Mononuclear cell (primary cell): ENCODE results near the gene BCKDHA. TPM values are rescaled to one million over a fixed set of nuclear protein-coding genes. Genes with fewer than 3 reads are reported as not detected.

Experiments used
- H3K27me3 ChIP-seq: 2 replicates; pipeline ENCODE4 v1.6.0; 2011; ENCODE audit warnings: low read length, control low read depth; ENCODE audit not compliant: insufficient read depth
- H3K4me1 ChIP-seq: 2 replicates; pipeline ENCODE4 v1.5.1; 2011; ENCODE audit warnings: mild to moderate bottlenecking, low read length, control low read depth; ENCODE audit not compliant: insufficient read depth
- H3K4me3 ChIP-seq: 2 replicates; pipeline ENCODE4 v1.5.1; 2011; ENCODE audit warnings: mild to moderate bottlenecking, low read length, moderate library complexity
- H3K9me3 ChIP-seq: 2 replicates; pipeline ENCODE4 v1.5.1; 2011; ENCODE audit warnings: low read depth, mild to moderate bottlenecking, control low read depth, low read length
- total RNA-seq: library from RNA; depleted of rRNA; stranded (reverse); fragments of >200 nt; gene quantifications from one replicate; pipeline ENCODE4 v1.2.3, GENCODE V29; 2012

BCKDHA gene
- 30.2 TPM for total RNA-seq

DNA sequence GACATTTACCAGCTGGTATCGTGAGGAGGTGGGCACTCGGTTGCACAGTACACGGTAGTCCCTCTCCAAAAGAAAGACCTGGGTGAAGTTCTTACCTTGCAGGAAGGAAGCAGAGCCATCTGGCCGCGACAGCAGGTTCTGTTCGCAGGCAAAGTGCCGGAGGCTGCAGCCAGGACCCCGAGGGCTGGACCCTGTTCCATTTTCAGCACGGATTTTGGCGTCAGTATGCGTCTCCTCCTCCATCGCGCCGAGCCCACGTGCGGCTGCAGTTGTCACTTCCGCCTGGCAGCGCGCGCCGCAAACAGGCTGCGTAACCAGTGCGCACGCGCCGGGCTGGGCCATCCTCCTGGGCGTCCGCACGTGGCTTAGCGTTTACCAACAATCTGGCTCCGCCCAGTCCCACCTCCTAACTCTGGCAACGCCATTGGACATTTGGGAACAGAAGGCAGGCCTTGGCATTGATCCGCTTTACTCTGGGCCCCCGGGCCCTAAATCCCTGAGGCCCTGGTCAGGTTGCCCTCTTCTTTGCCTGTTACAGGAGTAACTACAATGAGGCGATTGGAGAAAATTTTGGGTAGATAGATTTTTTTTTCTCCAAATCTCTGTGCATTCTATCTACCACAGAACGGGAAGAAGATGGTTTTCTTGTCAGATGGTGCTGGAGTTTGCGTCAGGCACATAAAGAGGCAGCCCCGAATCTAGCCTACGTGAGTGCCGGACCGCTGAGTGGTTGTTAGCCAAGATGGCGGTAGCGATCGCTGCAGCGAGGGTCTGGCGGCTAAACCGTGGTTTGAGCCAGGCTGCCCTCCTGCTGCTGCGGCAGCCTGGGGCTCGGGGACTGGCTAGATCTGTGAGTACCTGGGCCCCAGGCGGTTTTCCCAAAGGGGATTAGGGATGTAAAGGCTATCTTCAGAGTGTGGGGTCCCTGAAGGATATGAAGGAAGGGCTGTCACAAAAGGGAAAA, at the start of gene BCKDHA, which contains the start of gene EXOSC5:
Gene BCKDHA, plus strand, starts transcription at position 733 of the 964 bp plus-strand sequence. Its CDS starts 10 bp downstream, at position 743.
Gene EXOSC5, minus strand, starts transcription at position 274 of the 964 bp plus-strand sequence. Its CDS starts 31 bp downstream, at position 243.
- Histone ChIP-seq H3K4me3 (peak within 1 kb of the TSS; percentile 92), H3K4me1 (peaks cover 40% of the 10 kb centered on the region)

DNA sequence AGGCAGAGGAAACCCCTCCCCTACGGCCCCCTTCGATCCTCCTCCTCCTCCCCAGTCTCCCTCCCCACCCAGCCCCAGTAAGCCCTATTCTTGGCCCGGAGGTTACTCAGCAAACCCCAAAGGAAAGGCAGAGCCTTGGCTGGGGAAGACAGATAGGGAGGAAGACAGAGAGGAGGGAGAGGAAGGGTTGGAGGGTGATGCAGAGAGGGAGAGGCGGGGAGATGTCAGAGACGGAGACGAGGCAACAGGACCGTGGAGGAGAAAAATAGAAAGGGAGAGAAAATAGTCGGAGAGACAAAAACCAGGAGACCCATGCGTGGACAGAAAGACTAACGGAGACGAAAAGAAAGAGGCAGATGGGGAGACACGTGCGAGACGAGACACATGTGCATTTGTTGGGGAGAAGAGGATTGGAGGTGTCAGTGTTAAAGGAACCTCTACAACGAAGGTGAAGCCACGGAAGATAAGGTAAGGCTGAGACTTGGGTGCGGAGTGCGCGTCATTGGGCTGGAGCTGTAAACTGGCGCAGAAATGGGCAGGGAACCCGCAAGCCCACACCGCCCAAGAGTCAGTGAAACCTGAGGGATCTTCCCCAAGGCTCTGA, 46.8 kb upstream of the BCKDHA start:
- peak overlapping the region; percentile 82 for H3K4me3 ChIP-seq
- no peaks in the 10 kb centered on the region for H3K9me3 ChIP-seq
- peaks cover 62% of the 10 kb centered on the region for H3K4me1 ChIP-seq
- no peaks in the 10 kb centered on the region for H3K27me3 ChIP-seq

More for the DNA sequence above, at the start of gene BCKDHA, which contains the start of gene EXOSC5:
- no peaks in the 10 kb centered on the region for H3K9me3 ChIP-seq
- H3K27me3 ChIP-seq: no peaks in the 10 kb centered on the region

DNA sequence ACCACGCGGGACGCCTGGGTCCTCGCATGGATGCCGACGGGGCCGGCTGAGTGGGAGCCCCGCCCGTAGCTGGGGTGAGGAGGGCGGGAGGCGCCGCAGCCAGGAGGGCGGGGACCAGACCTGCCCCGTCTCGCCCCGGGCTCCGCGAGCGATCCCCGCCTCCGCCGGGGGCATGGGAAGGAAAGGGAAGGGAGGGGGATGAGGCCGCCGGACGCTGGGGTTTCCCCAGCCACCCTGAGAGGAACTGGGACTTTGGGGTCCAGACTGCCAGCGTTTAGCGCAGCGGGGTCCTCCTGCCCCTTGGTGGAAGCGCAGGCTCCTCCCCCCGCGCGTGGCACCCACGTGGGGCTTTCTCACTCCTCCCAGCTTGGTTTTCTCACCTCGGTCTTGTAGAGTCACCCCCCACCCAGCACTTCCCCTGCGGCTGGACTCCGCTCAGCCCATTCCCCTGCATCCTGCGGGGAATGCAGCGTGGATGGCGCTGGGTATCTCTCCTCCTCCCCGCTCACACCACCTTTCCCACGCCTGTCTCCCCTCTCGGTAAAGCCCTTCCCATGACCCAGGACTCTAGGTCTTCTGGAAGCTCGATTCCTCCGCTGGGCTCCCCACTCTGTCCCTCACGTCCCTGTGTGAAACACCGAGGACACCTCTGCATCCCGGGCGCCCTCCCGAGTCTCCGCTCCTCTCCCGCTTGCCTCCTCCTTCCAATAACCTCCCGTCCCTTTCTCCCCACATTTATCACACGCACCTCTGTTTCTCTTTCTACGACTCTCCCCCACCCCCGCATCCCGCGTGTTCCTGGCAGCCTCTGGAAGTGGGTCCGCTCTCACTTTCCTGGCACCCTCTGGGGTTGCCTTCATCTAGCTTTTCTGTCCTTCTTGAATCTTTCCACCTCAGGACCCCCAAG, 46.0 kb upstream of the BCKDHA start:
- peak overlapping the region; percentile 82 for H3K4me3 ChIP-seq
- H3K9me3 ChIP-seq: no peaks in the 10 kb centered on the region
- H3K27me3 ChIP-seq: no peaks in the 10 kb centered on the region
- peaks cover 66% of the 10 kb centered on the region for H3K4me1 ChIP-seq

DNA sequence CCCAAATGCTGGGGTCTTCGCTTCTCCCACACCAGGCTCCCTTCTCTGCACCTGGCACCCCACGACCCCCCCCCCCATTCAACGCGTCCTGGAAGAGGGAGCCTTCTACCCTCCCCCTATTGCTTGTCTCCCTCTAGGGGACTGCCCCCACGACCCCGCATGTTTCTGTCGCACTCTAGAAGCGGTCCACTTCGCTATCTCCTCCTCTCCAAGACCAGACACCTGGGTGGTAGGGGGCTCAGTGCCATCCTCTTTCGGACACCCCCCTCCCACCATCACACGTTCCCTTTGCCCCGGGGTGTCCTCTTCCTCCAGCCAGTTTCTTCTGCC, 45.4 kb upstream of the BCKDHA start:
- no peaks in the 10 kb centered on the region for H3K9me3 ChIP-seq
- H3K4me1 ChIP-seq: peaks cover 70% of the 10 kb centered on the region
- H3K27me3 ChIP-seq: no peaks in the 10 kb centered on the region
- H3K4me3 ChIP-seq: peak overlapping the region; percentile 82

DNA sequence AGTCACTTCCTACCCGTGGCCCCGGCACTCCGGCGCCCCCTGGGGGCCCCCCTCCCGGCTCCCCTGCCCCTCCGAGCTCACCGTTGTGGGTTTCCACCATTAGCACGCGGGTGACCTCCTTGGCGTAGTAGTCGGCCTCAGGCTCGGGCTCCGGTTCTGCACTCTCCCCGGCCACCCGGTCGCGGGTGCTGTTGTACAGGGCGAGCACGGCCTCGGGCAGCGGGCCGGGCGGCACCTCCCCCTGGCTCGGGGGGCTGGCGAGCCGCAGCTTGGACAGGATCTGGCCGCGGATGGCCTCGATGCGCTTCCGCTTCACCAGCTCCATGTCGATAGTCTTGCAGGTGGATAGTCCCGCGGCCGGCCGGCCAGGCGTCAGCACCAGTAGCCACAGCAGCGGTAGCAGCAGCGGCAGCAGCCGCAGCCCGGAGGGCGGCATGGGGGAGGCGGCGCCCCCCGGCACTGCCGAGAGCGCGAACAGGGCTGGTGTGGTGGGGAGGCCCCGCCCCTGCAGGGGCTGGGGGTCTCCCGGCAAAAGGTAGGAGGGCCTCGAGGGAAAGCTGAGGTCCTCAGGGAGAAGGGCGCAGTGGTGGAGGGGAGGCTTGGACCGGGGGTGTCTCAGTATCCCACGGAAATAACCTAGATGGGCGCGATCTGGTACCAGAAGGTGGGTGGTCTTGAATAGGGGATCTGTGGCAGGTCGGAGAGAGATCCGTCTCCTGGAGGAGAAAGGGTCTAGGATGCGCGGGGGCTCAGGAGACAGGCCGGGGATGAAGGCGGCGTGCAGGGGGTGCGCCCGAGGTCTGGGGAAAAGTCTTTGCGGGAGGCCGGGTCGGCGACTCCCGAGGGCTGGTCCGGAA, 44.8 kb upstream of the BCKDHA start:
- Histone ChIP-seq H3K4me3 (peak overlapping the region; percentile 82), H3K27me3 (no peaks in the 10 kb centered on the region), H3K9me3 (no peaks in the 10 kb centered on the region), H3K4me1 (peaks cover 70% of the 10 kb centered on the region)

DNA sequence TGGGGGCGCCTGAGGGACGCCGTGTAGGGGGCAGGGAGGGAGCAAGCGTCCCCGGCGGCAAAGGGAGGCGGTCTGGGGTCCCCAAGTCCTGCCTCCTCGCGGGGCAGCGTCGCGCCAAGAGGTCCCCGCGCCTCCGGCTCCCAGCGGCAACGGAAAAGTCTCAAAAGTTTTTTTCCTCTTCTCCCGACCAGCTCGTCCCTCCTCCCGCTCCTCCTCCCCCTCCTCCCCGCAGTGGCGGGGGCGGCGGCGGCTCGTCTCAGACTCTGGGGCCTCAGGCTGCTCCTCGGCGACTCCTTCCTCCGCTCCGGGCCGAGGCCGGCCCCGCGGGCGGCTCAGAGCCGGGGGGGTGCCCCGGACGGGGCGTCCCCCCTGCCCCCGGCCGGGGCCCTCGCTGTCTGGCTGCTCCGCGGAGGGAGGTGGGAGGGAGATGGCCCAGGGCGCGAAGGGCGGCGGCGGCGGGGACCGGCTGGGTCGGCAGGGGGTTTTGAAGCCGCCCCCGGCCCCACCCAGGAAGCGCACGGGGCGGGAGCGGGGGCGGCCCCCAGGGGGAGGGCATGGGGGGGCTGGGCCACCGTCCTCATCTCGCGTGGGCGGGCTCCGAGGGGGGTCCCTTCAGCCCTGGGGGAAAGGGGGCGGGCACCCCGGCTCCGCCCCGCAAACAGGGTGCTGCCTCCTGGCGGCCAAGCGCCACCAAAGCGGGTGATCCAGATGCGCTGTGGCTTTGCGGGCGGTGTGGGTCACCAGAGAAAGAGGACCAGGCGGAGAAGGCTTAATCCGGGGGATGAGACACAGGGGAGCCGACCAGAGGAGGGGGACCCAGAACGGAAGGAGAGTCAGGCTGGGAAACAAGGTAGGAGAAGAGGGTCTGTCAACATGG, 43.9 kb upstream of the BCKDHA start, which contains the start of gene TGFB1:
Gene TGFB1, minus strand, starts transcription at position 457 of the 877 bp plus-strand sequence. CDS start 878 bp downstream, outside the sequence.
- no peaks in the 10 kb centered on the region for H3K27me3 ChIP-seq
- no peaks in the 10 kb centered on the region for H3K9me3 ChIP-seq
- peaks cover 72% of the 10 kb centered on the region for H3K4me1 ChIP-seq
- H3K4me3 ChIP-seq: peak within 1 kb of the TSS; percentile 82

DNA sequence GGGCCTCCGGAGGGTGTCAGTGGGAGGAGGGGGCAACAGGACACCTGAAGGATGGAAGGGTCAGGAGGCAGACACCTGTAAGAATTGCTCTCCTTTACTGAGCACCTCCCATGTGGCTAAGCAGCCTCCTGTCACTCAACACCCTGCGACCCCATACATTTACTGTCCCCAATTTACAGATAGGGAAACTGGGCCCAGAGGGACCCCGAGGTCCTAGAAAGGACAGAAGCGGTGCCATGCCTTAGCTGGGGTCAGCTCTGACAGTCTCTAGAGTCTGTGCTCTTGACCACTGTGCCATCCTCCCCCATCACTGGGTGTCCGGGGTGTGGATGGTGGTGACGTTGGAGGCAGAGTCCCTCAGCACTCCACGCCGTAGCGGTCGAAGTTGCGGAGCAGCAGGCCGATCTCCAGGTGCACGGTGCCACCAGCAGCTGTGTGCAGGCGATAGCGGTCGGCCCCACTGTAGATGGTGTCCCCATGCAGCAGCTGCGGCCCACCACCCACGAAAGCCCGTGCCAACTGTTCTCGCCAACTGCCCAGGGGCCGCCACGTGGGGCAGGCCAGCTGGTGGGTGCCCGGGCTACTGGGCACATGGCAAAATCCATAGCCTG, 43.2 kb upstream of the BCKDHA start:
- Histone ChIP-seq H3K4me3 (no peak overlapping the region), H3K27me3 (no peaks in the 10 kb centered on the region), H3K4me1 (peaks cover 66% of the 10 kb centered on the region), H3K9me3 (no peaks in the 10 kb centered on the region)

DNA sequence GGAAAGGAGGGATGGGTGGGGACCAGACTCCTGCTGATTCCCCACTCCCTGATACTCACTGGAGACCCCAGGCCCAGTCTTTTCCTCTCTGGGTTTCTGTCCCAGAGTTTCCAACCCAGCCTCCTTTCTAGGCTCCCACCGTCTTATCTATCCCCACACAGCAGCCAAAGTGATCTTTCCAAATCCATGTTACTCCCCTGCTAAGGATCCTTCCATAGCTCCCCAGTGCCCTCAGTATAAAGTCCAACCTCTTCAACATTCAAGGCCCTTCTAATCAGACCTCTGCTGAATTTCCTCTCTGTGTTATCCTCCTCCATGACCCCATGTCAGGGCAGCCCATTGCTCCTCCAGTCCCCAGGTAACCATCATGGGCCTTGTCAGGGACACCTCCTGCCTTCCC, 42.6 kb upstream of the BCKDHA start:
- Histone ChIP-seq H3K4me3 (no peak overlapping the region), H3K4me1 (peaks cover 61% of the 10 kb centered on the region), H3K9me3 (no peaks in the 10 kb centered on the region), H3K27me3 (no peaks in the 10 kb centered on the region)

DNA sequence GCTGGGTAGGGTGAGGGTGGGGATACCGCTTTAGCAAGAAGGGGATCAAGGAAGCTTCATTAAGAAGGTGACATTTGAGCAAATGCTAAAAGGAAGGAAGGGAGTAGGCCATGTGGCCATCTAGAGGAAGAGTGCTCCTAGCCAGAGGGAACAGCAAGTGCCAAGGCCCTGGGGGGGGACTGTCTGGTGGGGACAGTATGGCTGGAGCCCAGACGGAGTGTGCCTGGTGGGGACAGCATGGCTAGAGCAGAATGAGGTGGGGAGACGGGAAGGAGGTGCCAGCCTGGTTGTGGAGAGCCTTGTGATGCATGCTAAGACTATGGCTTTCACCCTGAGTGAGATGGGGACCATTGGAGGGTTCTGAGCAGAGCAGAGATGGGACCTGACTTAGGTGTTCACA, 41.8 kb upstream of the BCKDHA start:
- Histone ChIP-seq H3K27me3 (no peaks in the 10 kb centered on the region), H3K4me1 (peaks cover 53% of the 10 kb centered on the region), H3K9me3 (no peaks in the 10 kb centered on the region), H3K4me3 (no peak overlapping the region)

DNA sequence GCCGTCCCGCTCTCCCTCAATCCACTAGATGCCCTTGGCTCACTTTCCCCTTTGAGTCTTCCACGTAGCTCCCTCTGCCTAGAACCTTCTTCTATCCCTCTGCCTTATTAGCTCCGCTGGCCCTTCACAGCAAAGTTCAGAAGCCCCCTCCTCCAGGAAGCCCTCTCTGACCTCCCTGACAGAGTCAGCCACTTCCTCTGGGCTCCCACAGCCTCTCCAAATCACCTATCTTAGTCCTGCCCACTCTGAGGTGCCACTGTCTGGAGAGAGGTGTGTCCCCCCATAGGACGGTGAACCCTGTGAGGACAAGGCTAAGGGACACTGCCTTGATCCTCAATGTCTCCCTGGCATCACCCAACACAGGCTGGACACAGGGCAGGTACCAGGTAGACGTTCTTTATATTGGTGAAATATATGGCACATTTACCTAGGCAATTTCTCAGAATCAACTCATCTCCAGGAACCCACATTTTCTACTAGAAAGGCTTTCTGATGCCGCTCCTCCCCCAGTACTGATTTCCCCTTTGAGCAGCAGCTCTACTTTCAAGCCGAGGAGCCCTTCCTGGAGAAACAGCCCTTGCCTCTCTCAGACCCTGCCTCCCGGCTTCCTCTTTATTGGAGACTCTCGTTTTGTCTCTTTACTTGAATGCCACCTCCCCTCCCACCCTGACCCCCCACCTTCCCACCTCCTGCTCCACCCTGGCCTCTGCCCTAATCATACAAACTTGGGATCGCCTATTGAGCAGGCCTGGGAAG, 40.5 kb upstream of the BCKDHA start:
- Histone ChIP-seq H3K27me3 (no peaks in the 10 kb centered on the region), H3K9me3 (no peaks in the 10 kb centered on the region), H3K4me1 (peaks cover 49% of the 10 kb centered on the region), H3K4me3 (no peak overlapping the region)

DNA sequence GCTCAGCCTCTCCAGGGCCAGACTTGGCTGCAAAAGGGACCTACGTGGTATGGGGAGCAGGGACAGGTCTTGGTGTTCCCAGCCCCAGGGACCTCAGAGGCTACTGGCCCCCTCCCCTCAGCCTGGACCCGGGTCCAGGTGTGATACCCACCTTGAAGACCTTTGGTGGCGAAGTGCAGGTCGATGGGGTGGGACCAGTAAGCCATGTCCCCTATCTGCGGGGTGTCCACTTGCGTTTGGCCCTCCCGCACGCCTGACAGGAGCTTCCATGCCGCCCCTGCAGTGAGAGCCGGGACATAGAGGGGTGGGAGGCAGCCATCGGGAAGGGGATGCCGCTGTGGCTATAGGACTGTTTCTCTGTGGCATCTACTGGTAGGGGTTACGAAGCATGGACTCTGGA, 39.9 kb upstream of the BCKDHA start:
- Histone ChIP-seq H3K4me1 (peaks cover 55% of the 10 kb centered on the region), H3K4me3 (no peak overlapping the region), H3K9me3 (no peaks in the 10 kb centered on the region), H3K27me3 (no peaks in the 10 kb centered on the region)

DNA sequence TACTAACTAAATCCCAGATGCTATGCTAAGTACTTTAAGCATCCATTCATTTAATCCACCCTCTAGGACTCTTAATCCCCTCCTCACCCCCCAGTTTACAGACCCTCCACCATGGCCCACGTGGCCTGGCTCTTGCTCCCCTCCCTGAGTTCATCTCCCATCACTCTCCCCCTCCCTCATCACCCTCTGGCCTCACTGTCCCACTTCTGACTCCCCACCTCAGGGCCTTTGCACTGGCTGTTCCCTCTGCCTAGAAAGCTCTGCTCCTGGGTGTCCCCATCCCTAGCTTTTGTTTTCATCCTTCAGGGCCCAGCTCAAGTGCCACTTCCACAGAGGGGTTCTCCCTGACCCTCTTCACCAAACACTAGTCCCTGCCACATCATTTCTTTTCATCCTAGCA, 37.9 kb upstream of the BCKDHA start:
- Histone ChIP-seq H3K4me1 (peaks cover 61% of the 10 kb centered on the region), H3K27me3 (no peaks in the 10 kb centered on the region), H3K4me3 (no peak overlapping the region), H3K9me3 (no peaks in the 10 kb centered on the region)
